H1 (cell line): ENCODE data around the gene NFKBIL1. TPM values are rescaled to one million over a fixed set of nuclear protein-coding genes. Genes with fewer than 3 reads are reported as not detected.

Source experiments
- CTCF ChIA-PET: fragments of 300-600 bp; sonication (Branson Sonifier 250); formaldehyde crosslinking; loops from one replicate; lab custom pipeline; 2021; ENCODE audit not compliant: partially characterized antibody; lab: Charles Lee
- POLR2A ChIA-PET: fragments of 300-600 bp; sonication (Branson Sonifier 250); formaldehyde crosslinking; loops from one replicate; lab custom pipeline; 2021; ENCODE audit warnings: inconsistent platforms; ENCODE audit not compliant: partially characterized antibody; lab: Charles Lee
- DNase-seq, 2 experiments: peaks; one replicate each; pipeline versions ENCODE4 v3.0.0 to v3.0.0-alpha.2; 2010 to 2022; ENCODE audit warnings: low spot score in 2 of 2, low read depth in 1 of 2, mixed read lengths in 1 of 2
- FAIRE-seq: peaks from 2 replicates; lab custom pipeline; 2011; peaks lifted over from hg19 to GRCh38; lab: Jason Lieb, UNC
- H2AFZ ChIP-seq: 2 replicates; pipeline ENCODE4 v1.8.1; 2012; ENCODE audit warnings: low read length, inconsistent platforms
- H2AK5ac ChIP-seq: 2 replicates; pipeline ENCODE4 v1.6.1; 2013; ENCODE audit warnings: low read depth, low read length
- H2BK120ac ChIP-seq: replicated peaks from 2 replicates; pipeline ENCODE3; 2013; ENCODE audit warnings: low read depth, low read length, inconsistent platforms
- H2BK12ac ChIP-seq: 2 replicates; pipeline ENCODE4 v1.6.1; 2013; ENCODE audit warnings: low read depth, low read length
- H2BK15ac ChIP-seq: 2 replicates; pipeline ENCODE4 v1.6.1; 2013; ENCODE audit warnings: low read length
- H2BK20ac ChIP-seq: 2 replicates; pipeline ENCODE4 v1.6.1; 2013; ENCODE audit warnings: low read length
- H2BK5ac ChIP-seq: 2 replicates; pipeline ENCODE4 v1.6.1; 2013; ENCODE audit warnings: low read depth, low read length
- H3K14ac ChIP-seq: 2 replicates; pipeline ENCODE4 v1.6.1; 2013; ENCODE audit warnings: inconsistent platforms; ENCODE audit not compliant: insufficient read length
- H3K18ac ChIP-seq: 2 replicates; pipeline ENCODE4 v1.6.1; 2013; ENCODE audit warnings: low read length; ENCODE audit errors: extremely low read depth
- H3K23ac ChIP-seq: 2 replicates; pipeline ENCODE4 v1.6.1; 2013; ENCODE audit warnings: inconsistent platforms; ENCODE audit not compliant: insufficient read length
- H3K23me2 ChIP-seq: 2 replicates; pipeline ENCODE4 v1.6.1; 2013; ENCODE audit warnings: low read depth, low read length
- H3K27ac ChIP-seq: 2 replicates; pipeline ENCODE4 v1.6.1; 2011; ENCODE audit warnings: low read depth, low read length, inconsistent platforms
- H3K27me3 ChIP-seq, 4 experiments: replicated peaks in 1 of 4; 1 replicate in 1 of 4; 2 replicates in 3 of 4; pipeline versions ENCODE4 v1.6.1 to v1.8.1; 2011 to 2013; ENCODE audit warnings: low read length in 3 of 4, mild to moderate bottlenecking in 3 of 4, inconsistent platforms in 2 of 4, mixed read lengths in 2 of 4, moderate library complexity in 1 of 4; ENCODE audit not compliant: control insufficient read depth in 3 of 4, insufficient read depth in 3 of 4; ENCODE audit errors: extremely low read depth in 1 of 4
- H3K36me3 ChIP-seq, 4 experiments: 2 replicates each; pipeline versions ENCODE4 v1.6.1 to v1.8.1; 2011 to 2013; ENCODE audit warnings: mild to moderate bottlenecking in 4 of 4, low read length in 3 of 4, moderate library complexity in 2 of 4, control low read depth in 1 of 4, inconsistent platforms in 1 of 4; ENCODE audit not compliant: insufficient read depth in 4 of 4, control insufficient read depth in 2 of 4
- H3K4ac ChIP-seq: replicated peaks from 2 replicates; pipeline ENCODE3; 2013; ENCODE audit warnings: low read length, low read depth, mixed read lengths, inconsistent platforms; ENCODE audit not compliant: insufficient read length
- H3K4me1 ChIP-seq, 4 experiments: replicated peaks in 1 of 4; 1 replicate in 1 of 4; 2 replicates in 3 of 4; pipeline versions ENCODE4 v1.6.1 to v1.8.1; 2011 to 2013; ENCODE audit warnings: low read length in 3 of 4, inconsistent platforms in 2 of 4, mixed read lengths in 1 of 4; ENCODE audit not compliant: insufficient read depth in 4 of 4, control insufficient read depth in 3 of 4
- H3K4me2 ChIP-seq, 2 experiments: 2 replicates each; pipeline versions ENCODE4 v1.6.1 to v1.8.1; 2011 to 2013; ENCODE audit warnings: low read depth in 2 of 2, low read length in 2 of 2, control low read depth in 1 of 2, inconsistent platforms in 1 of 2, mild to moderate bottlenecking in 1 of 2; ENCODE audit not compliant: insufficient read depth in 1 of 2
- H3K4me3 ChIP-seq, 4 experiments: fragments of 200-600, 300-600 bp in 1 of 4; sonication (generic), shearing (Covaris generic), sonication (Bioruptor Twin) in 1 of 4; 2 replicates each; pipeline versions ENCODE4 v1.5.1 to v1.8.1; 2011 to 2016; ENCODE audit warnings: low read length in 4 of 4, low read depth in 3 of 4, control low read depth in 2 of 4, inconsistent platforms in 2 of 4, mild to moderate bottlenecking in 2 of 4, mixed read lengths in 1 of 4, moderate library complexity in 1 of 4; ENCODE audit not compliant: insufficient read depth in 2 of 4; ENCODE audit errors: extremely low read depth in 1 of 4
- H3K56ac ChIP-seq: replicated peaks from 2 replicates; pipeline ENCODE3; 2013; ENCODE audit warnings: low read depth, mild to moderate bottlenecking, mixed read lengths, low read length, inconsistent platforms; ENCODE audit not compliant: insufficient read length
- H3K79me1 ChIP-seq: 2 replicates; pipeline ENCODE4 v1.6.1; 2013; ENCODE audit warnings: low read depth, low read length, control low read depth
- H3K79me2 ChIP-seq, 2 experiments: 2 replicates each; pipeline versions ENCODE4 v1.6.1 to v1.8.1; 2012 to 2013; ENCODE audit warnings: low read length in 2 of 2, mild to moderate bottlenecking in 2 of 2, inconsistent platforms in 1 of 2; ENCODE audit not compliant: insufficient read depth in 2 of 2, control insufficient read depth in 1 of 2
- H3K9ac ChIP-seq, 4 experiments: replicated peaks in 1 of 4; 1 replicate in 1 of 4; 2 replicates in 3 of 4; pipeline versions ENCODE4 v1.6.1 to v1.8.1; 2011 to 2013; ENCODE audit warnings: low read depth in 3 of 4, low read length in 3 of 4, control low read depth in 2 of 4, mild to moderate bottlenecking in 2 of 4, moderate library complexity in 2 of 4, inconsistent platforms in 1 of 4; ENCODE audit errors: extremely low read depth in 1 of 4
- H3K9me3 ChIP-seq, 2 experiments: 2 replicates each; pipeline versions ENCODE4 v1.6.1 to v1.8.1; 2012 to 2013; ENCODE audit warnings: mild to moderate bottlenecking in 2 of 2, moderate library complexity in 2 of 2, control low read depth in 1 of 2, inconsistent platforms in 1 of 2, low read depth in 1 of 2, low read length in 1 of 2, mixed read lengths in 1 of 2; ENCODE audit not compliant: insufficient read depth in 2 of 2
- H4K20me1 ChIP-seq, 2 experiments: replicated peaks in 1 of 2; 2 replicates each; pipeline versions ENCODE3 to v1.8.1; 2011 to 2013; ENCODE audit warnings: inconsistent platforms in 2 of 2, low read length in 2 of 2, mild to moderate bottlenecking in 1 of 2; ENCODE audit not compliant: insufficient read depth in 2 of 2, control insufficient read depth in 1 of 2
- H4K5ac ChIP-seq: 2 replicates; pipeline ENCODE4 v1.6.1; 2013; ENCODE audit warnings: low read length, low read depth, mixed read lengths, inconsistent platforms; ENCODE audit not compliant: insufficient read length
- H4K8ac ChIP-seq: 2 replicates; pipeline ENCODE4 v1.8.0; 2013; ENCODE audit warnings: mild to moderate bottlenecking, moderate library complexity, low read length, inconsistent platforms; ENCODE audit not compliant: insufficient read depth; ENCODE audit errors: extremely low read depth
- H4K91ac ChIP-seq: replicated peaks from 2 replicates; pipeline ENCODE3; 2013; ENCODE audit warnings: low read length, mixed read lengths, inconsistent platforms; ENCODE audit not compliant: insufficient read length
- FOSL1 ChIP-seq: IDR thresholded peaks from 2 replicates; pipeline ENCODE4 v1.6.1; 2011; ENCODE audit warnings: mild to moderate bottlenecking, low read depth, low read length, moderate library complexity; ENCODE audit not compliant: insufficient read depth
- HDAC2 ChIP-seq, 2 experiments: fragments of 300-600 bp in 1 of 2; sonication (generic) in 1 of 2; IDR thresholded peaks; 2 replicates each; pipeline ENCODE4 v1.6.1; 2011 to 2012; ENCODE audit warnings: low read depth in 2 of 2, low read length in 2 of 2, mild to moderate bottlenecking in 2 of 2, moderate library complexity in 2 of 2, borderline replicate concordance in 1 of 2, inconsistent platforms in 1 of 2
- JUN ChIP-seq: IDR thresholded peaks from 2 replicates; pipeline ENCODE4 v1.6.1; 2011; ENCODE audit warnings: low read depth, mild to moderate bottlenecking, improper control_type of control experiment, low read length
- KDM1A ChIP-seq: fragments of 200-600, 300-600 bp; sonication (generic); IDR thresholded peaks from 2 replicates; pipeline ENCODE4 v1.7.1; 2016; ENCODE audit warnings: mild to moderate bottlenecking, low read length, borderline replicate concordance
- PHF8 ChIP-seq: fragments of 200-600 bp; sonication (generic); conservative IDR thresholded peaks from 2 replicates; pipeline ENCODE4 v1.7.1; 2012; ENCODE audit warnings: low read depth, mild to moderate bottlenecking, inconsistent platforms, low read length, moderate library complexity
- RBBP5 ChIP-seq: IDR thresholded peaks from 2 replicates; pipeline ENCODE4 v1.7.1; 2012; ENCODE audit warnings: low read depth, mild to moderate bottlenecking, inconsistent platforms, low read length, moderate library complexity, borderline replicate concordance
- RFX5 ChIP-seq: IDR thresholded peaks from 2 replicates; pipeline ENCODE4 v1.6.1; 2011; ENCODE audit warnings: low read depth, low read length, improper control_type of control experiment, borderline replicate concordance
- RXRA ChIP-seq: IDR thresholded peaks from 2 replicates; pipeline ENCODE4 v1.6.1; 2011; ENCODE audit warnings: low read depth, mild to moderate bottlenecking, low read length, moderate library complexity; ENCODE audit not compliant: insufficient read depth
- SP4 ChIP-seq: IDR thresholded peaks from 2 replicates; pipeline ENCODE4 v1.6.1; 2012; ENCODE audit warnings: low read length, inconsistent platforms
- SRF ChIP-seq: IDR thresholded peaks from 2 replicates; pipeline ENCODE4 v1.6.1; 2011; ENCODE audit warnings: mild to moderate bottlenecking, low read depth, low read length, moderate library complexity
- SUZ12 ChIP-seq: fragments of 200-600 bp; sonication (generic); IDR thresholded peaks from 2 replicates; pipeline ENCODE4 v1.6.1; 2012; ENCODE audit warnings: mild to moderate bottlenecking, inconsistent platforms, low read length, moderate library complexity, mixed read lengths
- TCF12 ChIP-seq: IDR thresholded peaks from 2 replicates; pipeline ENCODE4 v1.6.1; 2011; ENCODE audit warnings: low read depth, mild to moderate bottlenecking, low read length
- TEAD4 ChIP-seq: IDR thresholded peaks from 2 replicates; pipeline ENCODE4 v1.6.1; 2012; ENCODE audit warnings: low read depth, low read length, inconsistent platforms, mixed read lengths
- ZNF274 ChIP-seq: IDR thresholded peaks from 2 replicates; pipeline ENCODE4 v1.7.0; 2012; ENCODE audit warnings: low read length, borderline replicate concordance; ENCODE audit errors: extremely low read depth
- WGBS, 2 experiments: shearing (Covaris generic) in 1 of 2; methylation state at CpG; one replicate each; pipeline versions ENCODE4 v1.1.6 to v1.1.7; 2013 to 2015; ENCODE audit warnings: low lambda C conversion rate in 2 of 2, mixed read lengths in 2 of 2, inconsistent platforms in 1 of 2, low coverage in 1 of 2, missing lambda C conversion rate in 1 of 2; ENCODE audit not compliant: insufficient replicate concordance in 2 of 2, insufficient coverage in 1 of 2, insufficient read length in 1 of 2; ENCODE audit errors: extremely low coverage in 1 of 2, missing lambda C conversion rate in 1 of 2; 5-methylcytosine and 5-hydroxymethylcytosine counted together
- polyA plus RNA-seq, 7 experiments: library from polyadenylated mRNA; depleted of rRNA in 3 of 7; stranded (reverse) in 5 of 7; unstranded in 2 of 7; fragments of >200 nt in 5 of 7; fragments of 200-250 nt in 2 of 7; gene quantifications; 1 replicate in 5 of 7; 2 replicates in 1 of 7; 4 replicates in 1 of 7; pipeline versions ENCODE4 v1.2.1 to v1.2.3, GENCODE V29; 2011 to 2013; ENCODE audit warnings: missing spikeins in 2 of 7, mixed read lengths in 2 of 7
- total RNA-seq: library from RNA; stranded (reverse); fragmentation: NEBNext Ultra II Directional; extraction: Animal tissue kit (Norgen Biotek cat#: 25700); gene quantifications from 2 replicates; pipeline ENCODE4 v1.2.1, GENCODE V29; 2021

NFKBIL1 gene
- total and polyA plus RNA-seq, 2 of the 8 experiments (the other 6 are each of a cell fraction or from before 2014, with no cell fraction given) = 7.5 to 11.2 TPM

GRCh38 chr6:31586008-31586407, 38.6 kb downstream of the NFKBIL1 start, which contains the start of gene LST1:
Gene LST1 (plus strand): TSS chr6:31586277. CDS start chr6:31587300, 1,023 bp downstream.
- no peak for DNase-seq
- peak within 1 kb of the TSS; percentile 73 for H2BK15ac ChIP-seq
- H3K27me3 ChIP-seq = no peaks in the 10 kb centered on the region; a peak in 2 of 7 replicates
- no peak within 1 kb of the TSS for H2AFZ ChIP-seq
- no peak within 1 kb of the TSS for H3K9ac ChIP-seq
- H4K91ac ChIP-seq = no peak within 1 kb of the TSS
- no peaks in the 10 kb centered on the region for H3K9me3 ChIP-seq
- H3K56ac ChIP-seq = no peak within 1 kb of the TSS
- no peaks in the 10 kb centered on the region for H3K79me2 ChIP-seq
- peaks cover 0 to 7% (median 6%) of the 10 kb centered on the region in 4 experiments; a peak in 5 of 7 replicates for H3K4me1 ChIP-seq
- H3K27ac ChIP-seq = no peak within 1 kb of the TSS
- H2BK5ac ChIP-seq = no peak within 1 kb of the TSS
- no peak within 1 kb of the TSS for H3K14ac ChIP-seq
- H4K5ac ChIP-seq = no peak within 1 kb of the TSS
- H3K36me3 ChIP-seq = no peaks in the 10 kb centered on the region
- H3K23me2 ChIP-seq = peaks cover 4% of the 10 kb centered on the region; the same call in 1 of the 2 replicates
- no peak within 1 kb of the TSS for H3K4ac ChIP-seq
- no peaks in the 10 kb centered on the region for H4K20me1 ChIP-seq
- no peak within 1 kb of the TSS for H2BK120ac ChIP-seq
- no peak within 1 kb of the TSS for H3K23ac ChIP-seq
- no peak within 1 kb of the TSS for H3K4me2 ChIP-seq
- FAIRE-seq = no peak
- no peaks in the 10 kb centered on the region for H3K79me1 ChIP-seq
- WGBS, 2 experiments = 87% methylated on average over 1 of the region's 1 CpG; no CpG with 5 or more reads in 1 of the 2 experiments
- H2BK20ac ChIP-seq = peak within 1 kb of the TSS; percentile 73
- no peak within 1 kb of the TSS for H3K4me3 ChIP-seq
- no peak within 1 kb of the TSS for H2AK5ac ChIP-seq
- no peak within 1 kb of the TSS for H3K18ac ChIP-seq
- ChIA-PET POLR2A (interaction anchor here (0.9 to 3.9 kb wide), 8 partner anchors 8 to 57 kb away, joined by 3 to 16 read pairs (median 4); partner anchors contain the start of genes DDX39B, MCCD1, NFKBIL1 and TNF), CTCF (interaction anchor here (0.6 to 22.0 kb wide), 15 partner anchors 4 to 67 kb away, joined by 3 to 640 read pairs (median 6); partner anchors contain the start of genes AIF1, ATP6V1G2, LST1 and LTB)
- TF ChIP-seq TEAD4 = no peak
- no peak for TF ChIP-seq RBBP5
- TF ChIP-seq SRF = no peak
- TF ChIP-seq JUN = no peak
- no peak for TF ChIP-seq SP4
- TF ChIP-seq FOSL1 = no peak
- no peak for TF ChIP-seq HDAC2 (IDR thresholded peaks at IDR 0.05; ENCODE audit: borderline replicate concordance in 1 of 2, low read depth in 2 of 2, low read length in 2 of 2)
- TF ChIP-seq KDM1A = no peak
- TF ChIP-seq RFX5 = no peak
- no peak for TF ChIP-seq RXRA
- TF ChIP-seq PHF8 = no peak
- no peak for TF ChIP-seq SUZ12
- TF ChIP-seq TCF12 = no peak
- TF ChIP-seq ZNF274 = no peak
- H4K8ac ChIP-seq = no peak within 1 kb of the TSS
- H2BK12ac ChIP-seq = no peak within 1 kb of the TSS
